Measurements from ENCODE around the gene OR2Z1. TPM values are rescaled to one million over a fixed set of nuclear protein-coding genes. Genes with fewer than 3 reads are reported as not detected.

Gene OR2Z1
- polyA plus RNA-seq, 1 donor (not counting 4 experiments of a cell fraction or from before 2014, with no cell fraction given) = not detected

DNA sequence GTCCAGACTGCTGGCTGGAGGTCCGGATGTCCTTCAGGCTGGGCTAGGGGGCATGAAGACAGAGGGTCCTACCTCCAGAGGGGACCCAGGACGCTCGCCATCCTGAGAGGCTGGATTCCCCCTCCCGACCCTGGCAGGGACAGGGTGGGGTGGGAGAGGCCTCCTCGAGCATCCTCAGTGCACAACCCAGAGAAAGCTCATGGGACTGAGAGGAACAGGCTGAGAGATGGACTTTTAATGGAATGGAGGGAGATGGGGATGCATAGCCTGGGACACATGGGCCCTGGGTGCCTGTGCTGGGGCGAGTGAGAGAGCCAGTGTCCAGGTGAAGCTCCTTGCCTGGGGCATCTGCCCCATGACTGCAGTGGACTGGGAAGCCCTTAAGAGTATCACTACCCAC, 25.9 kb upstream of the OR2Z1 start:
- peaks cover 7% of the 10 kb centered on the region for H3K9me3 ChIP-seq (ENCODE audit: control insufficient read depth, low read depth, low read length)
- dilution Hi-C loops (cut with MboI; ENCODE audit: extremely low pct_ligation_motif_present, low sequenced_read_pairs) = no loop called here
- no peaks in the 10 kb centered on the region for H3K79me2 ChIP-seq (ENCODE audit: control insufficient read depth, insufficient read depth, low read length)
- no peak for DNase-seq (ENCODE audit: low read depth, low spot score)
- no peak overlapping the region for H3K9ac ChIP-seq (ENCODE audit: control insufficient read depth, extremely low read depth, insufficient read depth, low read length)
- H3K4me1 ChIP-seq (ENCODE audit: control insufficient read depth, extremely low read depth, insufficient read depth, low read length) = no peaks in the 10 kb centered on the region
- no peak for TF ChIP-seq EZH2 (IDR thresholded peaks at IDR 0.05; ENCODE audit: low read length)
- TF ChIP-seq, protein P1, sequence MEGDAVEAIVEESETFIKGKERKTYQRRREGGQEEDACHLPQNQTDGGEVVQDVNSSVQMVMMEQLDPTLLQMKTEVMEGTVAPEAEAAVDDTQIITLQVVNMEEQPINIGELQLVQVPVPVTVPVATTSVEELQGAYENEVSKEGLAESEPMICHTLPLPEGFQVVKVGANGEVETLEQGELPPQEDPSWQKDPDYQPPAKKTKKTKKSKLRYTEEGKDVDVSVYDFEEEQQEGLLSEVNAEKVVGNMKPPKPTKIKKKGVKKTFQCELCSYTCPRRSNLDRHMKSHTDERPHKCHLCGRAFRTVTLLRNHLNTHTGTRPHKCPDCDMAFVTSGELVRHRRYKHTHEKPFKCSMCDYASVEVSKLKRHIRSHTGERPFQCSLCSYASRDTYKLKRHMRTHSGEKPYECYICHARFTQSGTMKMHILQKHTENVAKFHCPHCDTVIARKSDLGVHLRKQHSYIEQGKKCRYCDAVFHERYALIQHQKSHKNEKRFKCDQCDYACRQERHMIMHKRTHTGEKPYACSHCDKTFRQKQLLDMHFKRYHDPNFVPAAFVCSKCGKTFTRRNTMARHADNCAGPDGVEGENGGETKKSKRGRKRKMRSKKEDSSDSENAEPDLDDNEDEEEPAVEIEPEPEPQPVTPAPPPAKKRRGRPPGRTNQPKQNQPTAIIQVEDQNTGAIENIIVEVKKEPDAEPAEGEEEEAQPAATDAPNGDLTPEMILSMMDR (optimal IDR thresholded peaks at IDR 0.05 in 1 of 3, IDR thresholded peaks at IDR 0.05 in 1 of 3, conservative IDR thresholded peaks at IDR 0.05 in 1 of 3; ENCODE audit: extremely low read depth in 1 of 3, insufficient read depth in 2 of 3, low read length in 3 of 3) = no peak
- no peak overlapping the region for H3K4me3 ChIP-seq (ENCODE audit: control insufficient read depth in 2 of 3, extremely low read depth in 1 of 3, insufficient read depth in 2 of 3, low read depth in 1 of 3, low read length in 3 of 3)
- FAIRE-seq = no peak
- H3K27ac ChIP-seq (ENCODE audit: control insufficient read depth, insufficient read depth, low read length) = no peak overlapping the region
- no peak overlapping the region for H2AFZ ChIP-seq (ENCODE audit: control insufficient read depth, low read length)
- no peak overlapping the region for H3K4me2 ChIP-seq (ENCODE audit: control insufficient read depth, extremely low read depth, insufficient read depth, low read depth, low read length)
- no peaks in the 10 kb centered on the region for H3K27me3 ChIP-seq (ENCODE audit: control insufficient read depth, extremely low read depth, insufficient read depth, low read length)
- no peaks in the 10 kb centered on the region for H3K9me1 ChIP-seq (ENCODE audit: control insufficient read depth, extremely low read depth, insufficient read depth, low read length)
- H4K20me1 ChIP-seq (ENCODE audit: control insufficient read depth, extremely low read depth, insufficient read depth, low read length) = no peaks in the 10 kb centered on the region
- no peaks in the 10 kb centered on the region for H3K36me3 ChIP-seq (ENCODE audit: control insufficient read depth in 2 of 2, extremely low read depth in 1 of 2, insufficient read depth in 2 of 2, low read length in 2 of 2)

DNA sequence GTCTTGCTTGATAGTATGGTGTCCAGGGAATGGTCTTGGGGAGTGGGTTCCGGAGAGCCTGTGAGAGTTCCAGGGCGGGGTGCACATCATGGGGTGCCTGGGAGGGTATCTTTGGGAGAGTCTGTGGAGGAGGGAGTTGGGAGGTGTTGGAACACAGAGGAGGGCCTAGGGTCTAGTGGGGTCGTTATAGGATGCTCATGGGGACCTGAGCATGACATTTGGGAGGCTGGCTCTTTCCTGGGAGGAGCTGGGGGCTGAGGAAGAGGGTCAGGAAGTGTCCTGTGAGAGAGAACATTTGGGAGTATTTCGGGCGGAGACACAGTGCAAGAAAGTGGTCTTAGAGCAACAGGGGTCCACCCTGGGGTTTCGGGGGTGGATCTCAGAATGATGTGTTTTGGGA, 25.5 kb upstream of the OR2Z1 start:
- H3K4me1 ChIP-seq (ENCODE audit: control insufficient read depth, extremely low read depth, insufficient read depth, low read length) = no peaks in the 10 kb centered on the region
- no peak overlapping the region for H2AFZ ChIP-seq (ENCODE audit: control insufficient read depth, low read length)
- TF ChIP-seq, protein P1 (optimal IDR thresholded peaks at IDR 0.05 in 1 of 3, IDR thresholded peaks at IDR 0.05 in 1 of 3, conservative IDR thresholded peaks at IDR 0.05 in 1 of 3; ENCODE audit: extremely low read depth in 1 of 3, insufficient read depth in 2 of 3, low read length in 3 of 3) = no peak
- TF ChIP-seq EZH2 (IDR thresholded peaks at IDR 0.05; ENCODE audit: low read length) = no peak
- FAIRE-seq (no peak), DNase-seq (ENCODE audit: low read depth, low spot score) (no peak)
- H4K20me1 ChIP-seq (ENCODE audit: control insufficient read depth, extremely low read depth, insufficient read depth, low read length) = no peaks in the 10 kb centered on the region
- no peaks in the 10 kb centered on the region for H3K79me2 ChIP-seq (ENCODE audit: control insufficient read depth, insufficient read depth, low read length)
- no peak overlapping the region for H3K4me2 ChIP-seq (ENCODE audit: control insufficient read depth, extremely low read depth, insufficient read depth, low read depth, low read length)
- peaks cover 7% of the 10 kb centered on the region for H3K9me3 ChIP-seq (ENCODE audit: control insufficient read depth, low read depth, low read length)
- H3K27me3 ChIP-seq (ENCODE audit: control insufficient read depth, extremely low read depth, insufficient read depth, low read length) = no peaks in the 10 kb centered on the region
- H3K9ac ChIP-seq (ENCODE audit: control insufficient read depth, extremely low read depth, insufficient read depth, low read length) = no peak overlapping the region
- no peak overlapping the region for H3K4me3 ChIP-seq (ENCODE audit: control insufficient read depth in 2 of 3, extremely low read depth in 1 of 3, insufficient read depth in 2 of 3, low read depth in 1 of 3, low read length in 3 of 3)
- H3K9me1 ChIP-seq (ENCODE audit: control insufficient read depth, extremely low read depth, insufficient read depth, low read length) = no peaks in the 10 kb centered on the region
- no peak overlapping the region for H3K27ac ChIP-seq (ENCODE audit: control insufficient read depth, insufficient read depth, low read length)
- no peaks in the 10 kb centered on the region for H3K36me3 ChIP-seq (ENCODE audit: control insufficient read depth in 2 of 2, extremely low read depth in 1 of 2, insufficient read depth in 2 of 2, low read length in 2 of 2)
- dilution Hi-C loops (cut with MboI; ENCODE audit: extremely low pct_ligation_motif_present, low sequenced_read_pairs) = no loop called here

Measured in keratinocyte (primary cell).